Left ventricle myocardium inferior (tissue), 1 donor: Measurements from ENCODE around the gene GPR39. TPM values are rescaled to one million over a fixed set of nuclear protein-coding genes. Genes with fewer than 3 reads are reported as not detected.
A peak's percentile ranks its signal among the peaks of the same experiment; 100 is the strongest.

ENCODE experiments used
- DNase-seq: peaks from one replicate; pipeline ENCODE4 v3.0.0-alpha.2; 2020
- H3K27ac ChIP-seq: fragments of 200-600 bp; replicated peaks from 2 replicates; pipeline ENCODE4 v1.8.0; 2021
- H3K27me3 ChIP-seq: fragments of 200-600 bp; 2 replicates; pipeline ENCODE4 v1.8.0; 2021; ENCODE audit warnings: low read depth
- H3K36me3 ChIP-seq: fragments of 200-600 bp; 2 replicates; pipeline ENCODE4 v1.8.0; 2021
- H3K4me1 ChIP-seq: fragments of 200-600 bp; 2 replicates; pipeline ENCODE4 v1.8.0; 2021
- H3K4me3 ChIP-seq: fragments of 200-600 bp; 2 replicates; pipeline ENCODE4 v1.8.0; 2021; ENCODE audit warnings: mild to moderate bottlenecking, moderate library complexity
- H3K9me3 ChIP-seq: fragments of 200-600 bp; replicated peaks from 2 replicates; pipeline ENCODE4 v1.8.0; 2021
- intact Hi-C: fragments of 100-400 bp; cut with micrococcal nuclease; formaldehyde crosslinking; loops from one replicate; pipeline ENCODE4 v1.11.0; 2022
- total RNA-seq: library from RNA; stranded (reverse); fragmentation: NEBNext Ultra II Directional; extraction: Animal tissue kit (Norgen Biotek cat#: 25700); gene quantifications from one replicate; pipeline ENCODE4 v1.2.1, GENCODE V29; 2021
- TF ChIP-seq, protein P1 (sequence below): fragments of 200-600 bp; IDR thresholded peaks from 2 replicates; pipeline ENCODE4 v1.8.0; 2021; ENCODE audit warnings: antibody characterized with exemption, mild to moderate bottlenecking, borderline replicate concordance
- donor health status: DM: no; HTN: yes; CAD: no; lungs with severe emphysema.

GPR39 gene
- total RNA-seq, 1 donor from 2014 or later, result not detected

DNA sequence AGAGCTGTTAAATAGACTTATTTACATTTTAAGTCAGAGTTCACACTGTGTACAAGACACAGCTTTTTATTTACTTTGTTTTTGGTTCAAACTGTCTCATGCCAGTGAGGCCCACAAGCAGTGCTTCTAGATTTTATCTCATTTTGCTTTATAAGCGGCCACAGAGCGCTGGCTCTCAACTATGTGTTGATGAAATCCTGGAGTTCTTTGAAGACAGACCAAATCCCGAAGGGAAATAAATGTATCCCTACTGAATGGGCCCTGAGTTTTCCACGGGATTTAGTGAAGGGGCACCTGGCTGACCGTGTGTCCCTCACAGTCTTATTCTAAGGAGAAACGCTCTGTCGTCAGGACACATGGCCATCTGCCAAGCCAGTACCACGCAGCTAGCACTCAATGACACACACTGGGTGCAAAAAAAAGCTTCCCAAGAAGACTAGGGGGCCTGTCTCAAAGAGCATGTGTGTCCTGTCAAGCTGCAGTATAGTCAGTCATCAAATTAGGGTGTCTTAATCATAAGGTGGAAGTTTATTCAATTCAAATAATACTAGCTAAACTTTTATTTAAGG is 230.0 kb downstream of the GPR39 start:
- DNase-seq, result no peak
- no peaks in the 10 kb centered on the region for H3K36me3 ChIP-seq
- peaks cover 8% of the 10 kb centered on the region for H3K4me1 ChIP-seq
- H3K27me3 ChIP-seq, result peaks cover 48% of the 10 kb centered on the region
- TF ChIP-seq, protein P1, sequence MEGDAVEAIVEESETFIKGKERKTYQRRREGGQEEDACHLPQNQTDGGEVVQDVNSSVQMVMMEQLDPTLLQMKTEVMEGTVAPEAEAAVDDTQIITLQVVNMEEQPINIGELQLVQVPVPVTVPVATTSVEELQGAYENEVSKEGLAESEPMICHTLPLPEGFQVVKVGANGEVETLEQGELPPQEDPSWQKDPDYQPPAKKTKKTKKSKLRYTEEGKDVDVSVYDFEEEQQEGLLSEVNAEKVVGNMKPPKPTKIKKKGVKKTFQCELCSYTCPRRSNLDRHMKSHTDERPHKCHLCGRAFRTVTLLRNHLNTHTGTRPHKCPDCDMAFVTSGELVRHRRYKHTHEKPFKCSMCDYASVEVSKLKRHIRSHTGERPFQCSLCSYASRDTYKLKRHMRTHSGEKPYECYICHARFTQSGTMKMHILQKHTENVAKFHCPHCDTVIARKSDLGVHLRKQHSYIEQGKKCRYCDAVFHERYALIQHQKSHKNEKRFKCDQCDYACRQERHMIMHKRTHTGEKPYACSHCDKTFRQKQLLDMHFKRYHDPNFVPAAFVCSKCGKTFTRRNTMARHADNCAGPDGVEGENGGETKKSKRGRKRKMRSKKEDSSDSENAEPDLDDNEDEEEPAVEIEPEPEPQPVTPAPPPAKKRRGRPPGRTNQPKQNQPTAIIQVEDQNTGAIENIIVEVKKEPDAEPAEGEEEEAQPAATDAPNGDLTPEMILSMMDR, result no peak
- no peaks in the 10 kb centered on the region for H3K9me3 ChIP-seq
- H3K4me3 ChIP-seq, result no peak overlapping the region
- H3K27ac ChIP-seq, result no peak overlapping the region
- intact Hi-C loops, result no loop called here

DNA sequence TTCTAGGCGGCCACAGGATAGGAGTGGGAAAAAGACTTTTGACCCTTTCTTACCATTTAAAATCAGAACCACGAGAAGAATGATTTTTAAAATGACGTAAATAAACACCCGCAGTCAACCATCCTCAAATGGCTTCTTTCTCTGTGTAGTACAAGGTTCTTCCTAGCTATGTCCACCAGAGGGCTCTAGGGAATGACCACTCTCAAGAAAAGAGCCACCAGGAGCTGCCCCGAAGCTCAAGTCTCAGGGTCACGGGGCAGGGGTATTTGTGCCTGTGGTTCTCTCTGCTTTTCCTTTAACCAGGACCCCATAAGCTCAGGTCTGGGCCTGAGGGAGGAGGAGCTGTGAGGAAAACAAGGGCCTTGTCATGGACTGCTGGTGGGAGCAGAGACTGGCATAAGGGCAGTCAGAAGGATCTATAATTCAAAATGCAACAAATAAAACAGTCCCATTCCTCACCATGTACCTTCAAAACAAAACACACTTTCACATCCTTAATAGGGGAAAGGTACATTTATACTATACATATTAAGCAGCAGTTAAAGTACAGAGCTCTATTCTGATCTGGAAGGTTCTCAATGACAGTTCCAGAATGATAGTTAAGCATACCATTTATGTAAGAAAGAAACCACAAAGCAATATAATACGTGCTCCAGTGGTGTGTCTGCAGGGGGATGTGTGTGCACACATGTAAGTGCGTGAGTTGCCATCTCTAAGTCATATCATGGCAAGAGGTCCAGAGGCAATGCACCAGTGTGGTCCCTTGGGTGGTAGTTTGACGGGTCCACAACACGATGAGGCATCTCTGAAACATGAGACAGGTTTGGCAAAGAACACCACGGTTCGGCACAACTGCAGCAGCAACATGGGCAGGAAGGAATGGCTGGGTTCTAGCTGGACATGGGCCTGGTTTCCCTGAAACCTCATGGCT is 234.8 kb downstream of the GPR39 start:
- TF ChIP-seq, protein P1, result peak; percentile 63
- intact Hi-C loops, result no loop called here
- H3K9me3 ChIP-seq, result no peaks in the 10 kb centered on the region
- no peaks in the 10 kb centered on the region for H3K36me3 ChIP-seq
- no peak for DNase-seq
- no peak overlapping the region for H3K27ac ChIP-seq
- no peaks in the 10 kb centered on the region for H3K4me1 ChIP-seq
- H3K4me3 ChIP-seq, result no peak overlapping the region
- peaks cover 32% of the 10 kb centered on the region for H3K27me3 ChIP-seq

DNA sequence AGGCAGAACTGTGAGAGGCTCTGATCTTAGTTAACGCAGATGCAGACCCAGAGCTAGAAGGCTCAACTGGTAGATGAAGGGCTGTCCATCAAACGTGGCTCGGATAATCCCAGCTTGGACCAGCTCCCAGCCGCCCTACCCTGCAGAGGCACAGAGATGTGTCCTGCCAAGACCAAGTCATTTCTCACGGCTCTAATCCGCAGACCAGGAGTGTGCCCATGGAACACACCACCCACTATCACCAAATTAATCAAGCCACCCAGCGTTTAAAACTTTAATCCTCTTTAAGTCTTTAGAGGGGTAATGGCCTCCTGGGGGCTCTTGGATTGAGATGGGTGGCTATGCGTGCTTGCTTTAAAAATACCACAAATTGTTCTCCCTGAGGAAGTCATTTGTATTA is 235.9 kb downstream of the GPR39 start:
- TF ChIP-seq, protein P1, result no peak
- H3K27ac ChIP-seq, result no peak overlapping the region
- peaks cover 22% of the 10 kb centered on the region for H3K27me3 ChIP-seq
- DNase-seq, result no peak
- H3K36me3 ChIP-seq, result no peaks in the 10 kb centered on the region
- no peaks in the 10 kb centered on the region for H3K9me3 ChIP-seq
- H3K4me3 ChIP-seq, result no peak overlapping the region
- intact Hi-C loops, result no loop called here
- no peaks in the 10 kb centered on the region for H3K4me1 ChIP-seq

DNA sequence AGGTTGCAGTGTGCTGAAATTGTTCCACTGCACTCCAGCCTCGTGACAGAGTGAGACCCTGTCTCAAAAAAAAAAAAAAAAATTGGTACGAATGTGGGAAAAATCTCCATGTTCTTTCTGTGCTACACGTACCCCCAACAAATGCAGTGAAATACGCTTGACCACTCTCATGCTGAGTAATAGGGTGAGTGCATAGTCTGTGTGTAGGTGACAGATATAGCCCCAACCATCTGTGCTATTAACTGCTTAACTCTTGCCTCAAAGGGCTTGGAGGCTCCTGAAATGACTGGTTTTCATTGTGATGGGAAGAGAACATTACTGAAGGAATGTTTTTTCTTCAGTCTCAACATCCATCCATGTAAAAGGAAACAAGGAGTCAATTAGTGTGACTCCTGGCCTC is 237.7 kb downstream of the GPR39 start:
- H3K4me3 ChIP-seq, result no peak overlapping the region
- intact Hi-C loops, result no loop called here
- DNase-seq, result no peak
- no peaks in the 10 kb centered on the region for H3K4me1 ChIP-seq
- H3K27ac ChIP-seq, result no peak overlapping the region
- peaks cover 7% of the 10 kb centered on the region for H3K27me3 ChIP-seq
- H3K9me3 ChIP-seq, result no peaks in the 10 kb centered on the region
- no peaks in the 10 kb centered on the region for H3K36me3 ChIP-seq
- TF ChIP-seq, protein P1, result no peak

DNA sequence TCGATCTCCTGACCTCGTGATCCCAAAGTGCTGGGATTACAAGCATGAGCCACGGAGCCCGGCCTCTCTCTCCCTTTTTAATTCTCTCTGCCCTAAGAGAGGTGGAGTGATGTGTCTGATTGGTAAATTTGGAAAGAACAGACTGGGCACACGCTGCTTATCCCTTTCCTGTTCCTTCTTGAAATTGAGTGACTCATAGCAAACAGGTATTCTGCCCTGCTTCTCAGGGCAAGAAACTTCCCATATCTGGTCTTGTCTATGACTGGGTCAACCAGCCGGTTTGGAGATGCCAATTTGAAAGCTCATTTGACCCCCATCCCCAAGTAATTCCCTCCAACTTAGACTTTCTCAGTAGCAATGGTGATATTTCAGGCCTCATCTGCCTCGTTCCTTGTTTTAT is 238.4 kb downstream of the GPR39 start:
- peaks cover 9% of the 10 kb centered on the region for H3K27me3 ChIP-seq
- intact Hi-C loops, result no loop called here
- H3K4me3 ChIP-seq, result no peak overlapping the region
- H3K27ac ChIP-seq, result no peak overlapping the region
- no peak for DNase-seq
- H3K4me1 ChIP-seq, result no peaks in the 10 kb centered on the region
- no peaks in the 10 kb centered on the region for H3K36me3 ChIP-seq
- TF ChIP-seq, protein P1, result no peak
- no peaks in the 10 kb centered on the region for H3K9me3 ChIP-seq
